Left lung (tissue), 10 donors: ENCODE measurements around the gene FGFR3. TPM values are rescaled to one million over a fixed set of nuclear protein-coding genes. Genes with fewer than 3 reads are reported as not detected.

Source experiments
- ATAC-seq: fragments of 200-7000 bp; cut with Tn5 transposase; one replicate; pipeline ENCODE4 v1.9.1; 2020; ENCODE audit warnings: moderate library complexity
- DNase-seq, 4 donors: peaks; one replicate each; pipeline ENCODE4 v3.0.0-alpha.2; 2013 to 2020
- H3K27ac ChIP-seq, 2 donors: fragments of 200-600 bp; sonication (generic) in 1 of 2; one replicate each; pipeline versions ENCODE4 v1.5.0 to v1.8.0; 2020 to 2021
- H3K27me3 ChIP-seq, 2 donors: fragments of 200-600 bp; sonication (generic) in 1 of 2; one replicate each; pipeline versions ENCODE4 v1.5.0 to v1.8.0; 2020 to 2021
- H3K36me3 ChIP-seq, 2 donors: fragments of 200-600 bp; sonication (generic) in 1 of 2; one replicate each; pipeline versions ENCODE4 v1.5.0 to v1.8.0; 2020 to 2021
- H3K4me1 ChIP-seq, 2 donors: fragments of 200-600 bp; one replicate each; pipeline ENCODE4 v1.8.0; 2021
- H3K4me3 ChIP-seq, 2 donors: fragments of 200-600 bp; sonication (generic) in 1 of 2; one replicate each; pipeline versions ENCODE4 v1.5.0 to v1.8.0; 2020 to 2021; ENCODE audit warnings: mild to moderate bottlenecking in 1 of 2
- H3K9me3 ChIP-seq, 2 donors: fragments of 200-600 bp; sonication (generic) in 1 of 2; one replicate each; pipeline versions ENCODE4 v1.5.0 to v1.8.0; 2020 to 2021
- intact Hi-C, 2 donors: fragments of 100-400 bp; cut with DNase I; formaldehyde crosslinking; loops; one replicate each; pipeline versions ENCODE4 v1.11.2 to v1.14.2; 2022
- polyA plus RNA-seq, 6 donors: library from polyadenylated mRNA; unstranded; fragments of 120-200 nt; gene quantifications; one replicate each; pipeline ENCODE4 v1.2.1, GENCODE V29; 2013; ENCODE audit not compliant: insufficient read length in 6 of 6
- total RNA-seq, 2 donors: library from RNA; stranded (reverse); fragmentation: NEBNext Ultra II Directional; extraction: Animal tissue kit (Norgen Biotek cat#: 25700); gene quantifications; one replicate each; pipeline ENCODE4 v1.2.1, GENCODE V29; 2021
- TF ChIP-seq, protein P1 (sequence below), 2 donors: fragments of 200-600 bp; sonication (generic) in 1 of 2; IDR thresholded peaks; one replicate each; pipeline versions ENCODE4 v1.5.0 to v1.8.0; 2021; ENCODE audit warnings: antibody characterized with exemption in 2 of 2
- donor health status: DM: no; HTN: yes; CAD: no.
- donor health status: DM: no; HTN: no; CAD: no.

Gene FGFR3
- total and polyA plus RNA-seq, 8 donors, result 10.8 to 134 (median 90.4) TPM

DNA sequence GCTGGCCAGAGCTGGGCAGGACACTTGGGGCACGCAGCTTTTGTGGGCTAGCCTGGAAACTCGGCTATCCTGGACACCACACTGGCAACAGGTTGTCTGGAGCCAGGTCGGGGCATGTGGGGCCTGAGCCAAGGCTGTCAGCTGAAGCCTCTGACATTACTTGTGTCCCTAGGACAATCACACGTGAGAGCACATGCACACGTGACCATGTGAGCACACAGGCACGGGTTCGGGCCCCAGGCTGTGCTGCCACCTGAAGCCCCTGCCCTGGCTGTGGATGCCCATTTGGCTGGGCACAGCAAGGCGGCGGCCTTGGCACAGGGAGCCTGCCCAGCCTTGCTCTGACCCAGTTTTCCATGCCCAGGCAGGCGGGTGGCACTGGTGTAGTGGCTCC, 8.7 kb upstream of the FGFR3 start:
- DNase-seq (no peak), ATAC-seq (no peak)
- no peak overlapping the region for H3K27ac ChIP-seq
- H3K9me3 ChIP-seq, result no peaks in the 10 kb centered on the region
- no peaks in the 10 kb centered on the region for H3K36me3 ChIP-seq
- H3K4me3 ChIP-seq, result no peak overlapping the region
- H3K27me3 ChIP-seq, result no peaks in the 10 kb centered on the region
- H3K4me1 ChIP-seq, result no peaks in the 10 kb centered on the region
- TF ChIP-seq, protein P1, sequence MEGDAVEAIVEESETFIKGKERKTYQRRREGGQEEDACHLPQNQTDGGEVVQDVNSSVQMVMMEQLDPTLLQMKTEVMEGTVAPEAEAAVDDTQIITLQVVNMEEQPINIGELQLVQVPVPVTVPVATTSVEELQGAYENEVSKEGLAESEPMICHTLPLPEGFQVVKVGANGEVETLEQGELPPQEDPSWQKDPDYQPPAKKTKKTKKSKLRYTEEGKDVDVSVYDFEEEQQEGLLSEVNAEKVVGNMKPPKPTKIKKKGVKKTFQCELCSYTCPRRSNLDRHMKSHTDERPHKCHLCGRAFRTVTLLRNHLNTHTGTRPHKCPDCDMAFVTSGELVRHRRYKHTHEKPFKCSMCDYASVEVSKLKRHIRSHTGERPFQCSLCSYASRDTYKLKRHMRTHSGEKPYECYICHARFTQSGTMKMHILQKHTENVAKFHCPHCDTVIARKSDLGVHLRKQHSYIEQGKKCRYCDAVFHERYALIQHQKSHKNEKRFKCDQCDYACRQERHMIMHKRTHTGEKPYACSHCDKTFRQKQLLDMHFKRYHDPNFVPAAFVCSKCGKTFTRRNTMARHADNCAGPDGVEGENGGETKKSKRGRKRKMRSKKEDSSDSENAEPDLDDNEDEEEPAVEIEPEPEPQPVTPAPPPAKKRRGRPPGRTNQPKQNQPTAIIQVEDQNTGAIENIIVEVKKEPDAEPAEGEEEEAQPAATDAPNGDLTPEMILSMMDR (IDR thresholded peaks at IDR 0.05), result no peak
- intact Hi-C loops, result no loop called here

DNA sequence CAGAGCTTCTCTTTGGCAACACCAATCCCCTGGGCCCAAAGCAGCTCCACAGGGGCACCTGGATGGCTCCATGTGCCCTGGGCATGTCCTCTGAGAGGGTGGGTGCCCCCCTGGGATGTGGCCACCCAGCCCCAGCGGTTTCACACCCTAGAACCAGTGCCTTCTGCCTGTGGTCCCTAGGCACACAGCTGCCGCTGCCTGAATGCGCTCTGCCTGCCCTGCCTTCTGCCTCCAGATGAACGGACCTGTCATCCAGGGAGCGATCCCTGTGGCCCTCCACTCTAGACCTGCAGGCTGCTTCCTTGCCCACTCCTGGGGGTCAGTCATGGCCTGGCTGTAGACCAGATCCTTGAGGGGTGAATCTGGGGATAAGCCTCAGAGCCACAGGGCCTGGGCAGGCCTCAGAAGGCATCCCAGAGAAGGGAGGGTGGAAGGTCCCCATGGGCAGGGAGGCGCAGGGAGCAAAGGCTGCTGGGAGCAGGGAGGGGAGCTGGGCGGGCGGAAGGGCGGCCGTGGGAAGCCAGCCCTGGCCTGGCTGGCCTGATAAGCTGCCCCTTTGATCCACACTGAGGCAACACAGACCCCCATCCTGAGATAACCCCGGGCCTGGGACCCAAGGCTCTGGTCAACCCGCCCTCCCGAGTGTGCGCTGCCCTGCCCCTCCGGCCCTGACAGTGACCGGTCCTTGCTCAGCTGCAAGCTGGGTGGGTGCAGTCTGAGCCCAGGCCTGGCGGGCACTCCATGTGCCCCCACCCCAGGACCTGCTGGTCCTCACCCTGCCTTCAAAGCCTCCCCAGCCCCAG, 8.1 kb upstream of the FGFR3 start:
- no peak overlapping the region for H3K27ac ChIP-seq
- no peak for DNase-seq
- H3K4me1 ChIP-seq, result no peaks in the 10 kb centered on the region
- no peaks in the 10 kb centered on the region for H3K27me3 ChIP-seq
- H3K36me3 ChIP-seq, result no peaks in the 10 kb centered on the region
- no peaks in the 10 kb centered on the region for H3K9me3 ChIP-seq
- no peak for ATAC-seq
- TF ChIP-seq, protein P1 (IDR thresholded peaks at IDR 0.05), result no peak
- intact Hi-C loops, result no loop called here
- no peak overlapping the region for H3K4me3 ChIP-seq

DNA sequence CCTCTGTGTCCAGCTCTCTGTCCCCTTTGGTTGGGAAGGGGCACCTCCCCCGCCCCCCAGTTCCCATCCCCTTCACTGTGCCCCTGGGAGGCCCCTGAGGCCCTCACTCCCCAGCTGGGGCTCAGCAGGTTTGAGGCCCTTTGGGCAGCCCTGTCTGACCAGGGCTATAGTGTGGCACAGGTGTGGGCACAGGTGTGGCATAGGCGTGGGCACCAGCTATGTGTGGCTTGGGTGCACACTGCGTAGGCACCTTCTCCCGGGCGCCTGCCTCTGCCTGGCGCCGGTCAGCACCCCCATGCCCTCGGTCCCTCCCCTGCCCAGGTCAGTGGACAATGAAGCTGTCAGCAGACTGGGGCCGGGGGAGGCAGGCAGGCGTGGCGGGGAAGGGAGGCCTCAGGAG, 7.5 kb upstream of the FGFR3 start:
- DNase-seq (no peak), ATAC-seq (no peak)
- TF ChIP-seq, protein P1 (IDR thresholded peaks at IDR 0.05), result no peak
- H3K4me1 ChIP-seq, result no peaks in the 10 kb centered on the region
- H3K27me3 ChIP-seq, result peaks cover 0 to 1% of the 10 kb centered on the region in 2 donors
- H3K27ac ChIP-seq, result no peak overlapping the region
- no peaks in the 10 kb centered on the region for H3K9me3 ChIP-seq
- H3K36me3 ChIP-seq, result no peaks in the 10 kb centered on the region
- intact Hi-C loops, result no loop called here
- H3K4me3 ChIP-seq, result no peak overlapping the region

DNA sequence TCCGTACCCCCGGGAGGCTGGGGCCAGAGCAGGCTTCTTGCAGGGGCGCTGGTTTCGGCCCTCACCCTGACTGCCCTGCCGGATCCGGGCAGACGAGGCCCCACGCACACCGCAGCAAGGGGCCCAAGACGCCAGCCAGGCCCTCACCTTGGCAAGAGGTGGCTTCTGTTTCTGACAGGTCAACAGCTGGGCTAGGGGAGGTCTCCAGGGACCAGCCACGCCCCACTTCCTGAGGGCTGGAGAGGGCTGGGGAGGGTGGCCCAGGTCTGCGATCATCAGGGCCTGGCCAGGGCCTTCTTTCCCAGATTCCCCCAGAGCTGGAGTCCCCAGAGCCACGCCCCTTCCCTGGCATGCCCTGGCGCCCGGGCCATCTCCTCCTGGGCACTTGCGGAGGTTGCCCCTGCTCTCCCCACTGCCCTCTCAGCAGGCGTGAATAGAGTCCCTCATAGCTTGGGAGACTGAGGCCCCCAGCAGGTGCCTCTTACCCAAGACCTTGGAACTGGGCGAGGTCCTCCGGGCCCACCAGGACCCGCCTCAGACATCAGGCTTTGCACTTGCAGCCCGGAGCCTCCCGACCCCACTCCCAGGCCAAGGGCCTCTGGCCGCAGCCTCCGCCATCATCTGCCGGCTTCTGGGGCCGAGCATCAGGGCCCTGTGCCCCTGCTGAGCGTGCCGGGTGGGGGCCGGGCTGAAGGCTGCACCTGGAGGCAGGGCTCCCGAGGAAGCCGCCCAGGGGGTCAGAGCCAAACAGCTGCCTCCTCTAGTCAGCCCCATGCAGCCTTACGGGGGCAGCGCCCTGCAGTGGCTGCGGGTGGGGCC, 6.3 kb upstream of the FGFR3 start:
- TF ChIP-seq, protein P1 (IDR thresholded peaks at IDR 0.05), result no peak
- DNase-seq (no peak), ATAC-seq (peak; percentile 21)
- Histone ChIP-seq H3K27ac (no peak overlapping the region), H3K27me3 (peaks cover 0 to 11% of the 10 kb centered on the region in 2 donors), H3K4me3 (no peak overlapping the region), H3K36me3 (no peaks in the 10 kb centered on the region), H3K9me3 (no peaks in the 10 kb centered on the region), H3K4me1 (no peaks in the 10 kb centered on the region)
- intact Hi-C loops, result no loop called here

DNA sequence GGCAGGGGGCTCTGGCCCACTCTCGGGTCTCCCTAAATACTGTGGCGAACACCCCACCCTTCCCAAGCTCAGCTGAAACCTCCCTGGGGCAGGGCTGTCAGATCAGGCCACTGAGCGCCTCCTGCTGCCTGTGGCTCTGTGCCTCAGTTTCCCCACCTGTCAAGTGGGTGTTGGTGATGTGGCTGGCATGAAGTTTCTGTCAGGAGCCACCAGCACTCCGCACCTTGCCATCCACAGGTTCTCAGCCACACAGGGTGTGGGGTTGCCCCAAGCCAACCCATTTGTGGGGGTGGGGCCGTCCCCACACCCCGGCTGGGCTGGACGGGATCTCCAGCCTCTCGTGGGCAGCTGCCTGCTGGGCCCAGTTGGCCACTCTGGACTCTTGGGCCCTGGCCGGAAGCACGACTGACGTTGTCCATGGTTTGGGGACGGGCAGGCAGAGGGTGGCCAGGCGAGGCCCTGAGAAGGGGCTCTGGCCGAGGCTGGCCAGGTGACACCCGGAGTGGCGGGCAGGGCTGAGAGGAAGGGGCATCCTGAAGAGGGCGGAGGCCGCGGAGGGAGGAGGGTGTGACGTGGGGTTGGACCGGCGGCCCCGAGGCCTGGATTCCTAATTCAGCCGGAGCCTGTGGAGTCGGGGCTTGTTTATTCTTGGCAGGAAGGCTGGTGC, 5.5 kb upstream of the FGFR3 start:
- Histone ChIP-seq H3K36me3 (no peaks in the 10 kb centered on the region), H3K4me1 (no peaks in the 10 kb centered on the region), H3K9me3 (no peaks in the 10 kb centered on the region), H3K27ac (no peak overlapping the region), H3K27me3 (peaks cover 0 to 19% of the 10 kb centered on the region in 2 donors), H3K4me3 (no peak overlapping the region)
- ATAC-seq (no peak), DNase-seq (no peak)
- intact Hi-C loops, result no loop called here
- TF ChIP-seq, protein P1 (IDR thresholded peaks at IDR 0.05), result no peak
